Erythroblast (primary cell): Measurements from ENCODE around the gene AXL.

Source experiments
- GATA1 ChIP-seq: IDR thresholded peaks from 2 replicates; pipeline ENCODE4 v1.6.1; 2011; ENCODE audit warnings: low read depth, mild to moderate bottlenecking, control low read depth, low read length, moderate library complexity
- POLR2A ChIP-seq: IDR thresholded peaks from 2 replicates; pipeline ENCODE4 v1.6.1; 2011; ENCODE audit warnings: mild to moderate bottlenecking, low read length

DNA sequence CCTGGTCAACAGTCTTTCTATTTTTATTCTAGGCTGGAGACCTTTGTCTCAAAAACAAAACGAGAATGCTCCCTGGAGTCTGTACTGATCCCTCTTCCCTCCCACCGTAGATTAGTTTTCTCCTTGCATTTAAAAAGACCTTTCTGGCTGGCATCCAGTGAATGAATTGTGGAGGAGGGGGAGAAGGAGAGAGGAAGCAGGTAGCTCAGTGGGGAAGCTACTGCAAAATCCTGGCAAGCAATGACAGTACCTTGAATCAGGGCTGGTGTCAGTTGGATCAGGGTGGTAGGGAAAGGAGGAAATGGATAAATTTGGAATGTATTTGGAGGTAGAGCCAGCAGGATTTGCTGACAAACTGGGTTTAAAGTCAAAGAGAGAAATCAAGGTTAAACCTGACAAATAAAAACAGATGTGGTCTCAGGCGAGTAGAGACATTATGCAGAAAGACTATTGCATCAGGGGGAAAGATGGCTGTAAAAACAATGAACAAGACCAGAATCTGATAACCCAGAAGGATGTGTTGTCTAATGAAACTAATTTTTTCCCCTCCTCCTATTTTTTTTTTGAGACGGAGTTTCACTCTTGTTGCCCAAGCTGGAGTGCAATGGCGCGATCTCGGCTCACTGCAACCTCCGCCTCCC, 29.5 kb upstream of the AXL start:
- TF ChIP-seq POLR2A = no peak
- TF ChIP-seq GATA1 = no peak
